Activated T-cell treated with anti-CD3 and anti-CD28 coated beads for 24 hours (primary cell): Measurements from ENCODE around the gene TMEM233.
"Not testable (repeated sequence)": the region's sequence is repeated elsewhere in the genome, so short reads cannot be mapped to it uniquely, and the experiment has no call there.

ENCODE experiments used
- DNase-seq: peaks from one replicate; pipeline ENCODE4 v3.0.0-alpha.2; 2020; ENCODE audit warnings: low read depth

TMEM233 gene

GRCh38 chr12:119613319-119613936, 19.9 kb downstream of the TMEM233 start:
- DNase-seq, result no peak

GRCh38 chr12:119614705-119615104, 21.1 kb downstream of the TMEM233 start:
- DNase-seq, result no peak

GRCh38 chr12:119615518-119616475, 22.2 kb downstream of the TMEM233 start:
- DNase-seq, result no peak

GRCh38 chr12:119618328-119618896, 24.8 kb downstream of the TMEM233 start:
- not testable (repeated sequence) for DNase-seq

- no peak for DNase-seq
Observed at GRCh38 chr12:119620490-119620889, 26.9 kb downstream of the TMEM233 start.

GRCh38 chr12:119621878-119622277, 28.3 kb downstream of the TMEM233 start:
- DNase-seq, result no peak

GRCh38 chr12:119624966-119625365, 31.4 kb downstream of the TMEM233 start:
- DNase-seq, result no peak

GRCh38 chr12:119627019-119627643, 33.6 kb downstream of the TMEM233 start:
- DNase-seq, result no peak

- no peak for DNase-seq
Observed at GRCh38 chr12:119627686-119628085, 34.1 kb downstream of the TMEM233 start.

GRCh38 chr12:119630223-119630780, 36.7 kb downstream of the TMEM233 start:
- no peak for DNase-seq

GRCh38 chr12:119630962-119631550, 37.5 kb downstream of the TMEM233 start:
- no peak for DNase-seq

- DNase-seq, result no peak
Observed at GRCh38 chr12:119631930-119632678, 38.5 kb downstream of the TMEM233 start.

- no peak for DNase-seq
Observed at GRCh38 chr12:119634743-119635142, 41.2 kb downstream of the TMEM233 start.

- no peak for DNase-seq
Observed at GRCh38 chr12:119642986-119643385, 49.4 kb downstream of the TMEM233 start.

GRCh38 chr12:119644930-119645329, 51.4 kb downstream of the TMEM233 start:
- no peak for DNase-seq

GRCh38 chr12:119645535-119646059, 52.0 kb downstream of the TMEM233 start:
- no peak for DNase-seq

GRCh38 chr12:119649202-119649808, 55.7 kb downstream of the TMEM233 start:
- no peak for DNase-seq

GRCh38 chr12:119652665-119653064, 59.1 kb downstream of the TMEM233 start:
- DNase-seq, result no peak

- DNase-seq, result not testable (repeated sequence)
Observed at GRCh38 chr12:119657001-119657400, 63.4 kb downstream of the TMEM233 start.

- not testable (repeated sequence) for DNase-seq
Observed at GRCh38 chr12:119658166-119658565, 64.6 kb downstream of the TMEM233 start.
